GM21529 (cell line): ENCODE data around the gene ELMOD3.
"Not testable (repeated sequence)": the region's sequence is repeated elsewhere in the genome, so short reads cannot be mapped to it uniquely, and the experiment has no call there.

Experiments used
- ATAC-seq: cut with Tn5 transposase; IDR thresholded peaks from one replicate; pipeline ENCODE4 v1.9.1; 2021; ENCODE audit not compliant: unreplicated experiment

ELMOD3 gene

GRCh38 chr2:85329181-85329651, 25.4 kb upstream of the ELMOD3 start:
- ATAC-seq = no peak

- not testable (repeated sequence) for ATAC-seq
These were observed 24.9 kb upstream of the ELMOD3 start for GRCh38 chr2:85329701-85330100.

GRCh38 chr2:85330839-85331636, 23.5 kb upstream of the ELMOD3 start:
- ATAC-seq = no peak

GRCh38 chr2:85333877-85334276, 20.7 kb upstream of the ELMOD3 start:
- not testable (repeated sequence) for ATAC-seq

GRCh38 chr2:85334928-85335327, 19.6 kb upstream of the ELMOD3 start:
- no peak for ATAC-seq

- no peak for ATAC-seq
These were observed 14.3 kb upstream of the ELMOD3 start for GRCh38 chr2:85340034-85340892.

GRCh38 chr2:85341269-85342029, 13.1 kb upstream of the ELMOD3 start:
- no peak for ATAC-seq

- ATAC-seq = no peak
These were observed 12.4 kb upstream of the ELMOD3 start for GRCh38 chr2:85342156-85342555.

GRCh38 chr2:85343207-85343895, 11.2 kb upstream of the ELMOD3 start:
- not testable (repeated sequence) for ATAC-seq

GRCh38 chr2:85344356-85344954, 10.1 kb upstream of the ELMOD3 start:
- ATAC-seq = no peak

- no peak for ATAC-seq
These were observed 7.0 kb upstream of the ELMOD3 start for GRCh38 chr2:85347599-85347998.

- peak; percentile 15 for ATAC-seq
These were observed 688 bp upstream of the ELMOD3 start for GRCh38 chr2:85353876-85354285.

GRCh38 chr2:85355073-85355410, 473 bp downstream of the ELMOD3 start:
- ATAC-seq = peak; percentile 4

GRCh38 chr2:85355521-85355920, 952 bp downstream of the ELMOD3 start:
- ATAC-seq = no peak

- no peak for ATAC-seq
These were observed 1.6 kb downstream of the ELMOD3 start for GRCh38 chr2:85356186-85356585.

- no peak for ATAC-seq
These were observed 3.2 kb downstream of the ELMOD3 start for GRCh38 chr2:85357736-85358135.

- ATAC-seq = not testable (repeated sequence)
These were observed 8.3 kb downstream of the ELMOD3 start for GRCh38 chr2:85362653-85363387.

GRCh38 chr2:85367180-85367579, 12.6 kb downstream of the ELMOD3 start:
- no peak for ATAC-seq

GRCh38 chr2:85368921-85369320, 14.4 kb downstream of the ELMOD3 start:
- ATAC-seq = no peak

- ATAC-seq = no peak
These were observed 14.9 kb downstream of the ELMOD3 start for GRCh38 chr2:85369500-85369899.
